Heart right ventricle (tissue), 16 donors: Measurements from ENCODE around the gene PARG. TPM values are rescaled to one million over a fixed set of nuclear protein-coding genes. Genes with fewer than 3 reads are reported as not detected.

Experiments used
- ATAC-seq, 8 donors: fragments of 200-7000 bp; cut with Tn5 transposase; one replicate each; pipeline ENCODE4 v1.9.1; 2020; ENCODE audit warnings: mild to moderate bottlenecking in 8 of 8, moderate library complexity in 8 of 8, moderate number of reproducible peaks in 1 of 8
- DNase-seq, 2 donors: peaks; one replicate each; pipeline ENCODE4 v3.0.0-alpha.2; 2020
- H3K27ac ChIP-seq, 10 donors: fragments of 200-600 bp; sonication (generic) in 2 of 10; one replicate each; pipeline versions ENCODE4 v1.5.0 to v1.8.0; 2020 to 2022; ENCODE audit warnings: mild to moderate bottlenecking in 3 of 10
- H3K27me3 ChIP-seq, 7 donors: fragments of 200-600 bp; one replicate each; pipeline ENCODE4 v1.8.0; 2021 to 2022; ENCODE audit warnings: mild to moderate bottlenecking in 2 of 7
- H3K36me3 ChIP-seq, 9 donors: fragments of 200-600 bp; sonication (generic) in 1 of 9; one replicate each; pipeline versions ENCODE4 v1.5.0 to v1.8.0; 2020 to 2022; ENCODE audit warnings: mild to moderate bottlenecking in 2 of 9
- H3K4me1 ChIP-seq, 9 donors: fragments of 200-600 bp; sonication (generic) in 1 of 9; one replicate each; pipeline versions ENCODE4 v1.5.0 to v1.8.0; 2020 to 2022; ENCODE audit warnings: mild to moderate bottlenecking in 4 of 9
- H3K4me3 ChIP-seq, 10 donors: fragments of 200-600 bp; sonication (generic) in 2 of 10; one replicate each; pipeline versions ENCODE4 v1.5.0 to v1.8.0; 2020 to 2022; ENCODE audit warnings: mild to moderate bottlenecking in 7 of 10, moderate library complexity in 2 of 10
- H3K9me3 ChIP-seq, 11 donors: fragments of 200-600 bp in 10 of 11; sonication (generic) in 2 of 11; one replicate each; pipeline versions ENCODE4 v1.5.0 to v1.8.0; 2013 to 2022; ENCODE audit warnings: mild to moderate bottlenecking in 2 of 11, control low read depth in 1 of 11, moderate library complexity in 1 of 11
- CTCF ChIP-seq, 9 donors: fragments of 200-600 bp; sonication (generic) in 2 of 9; IDR thresholded peaks; one replicate each; pipeline versions ENCODE4 v1.5.0 to v1.8.0; 2021 to 2022; ENCODE audit warnings: antibody characterized with exemption in 9 of 9, mild to moderate bottlenecking in 5 of 9, moderate library complexity in 1 of 9
- WGBS, 2 donors: extraction: QIAGEN DNeasy Blood & Tissue Kit; methylation state at CpG; one replicate each; pipeline ENCODE4 v1.1.7; 2013; ENCODE audit warnings: inconsistent platforms in 1 of 2; 5-methylcytosine and 5-hydroxymethylcytosine counted together
- intact Hi-C, 10 donors: fragments of 100-400 bp; cut with DNase I; formaldehyde crosslinking; loops; one replicate each; pipeline versions ENCODE4 v1.11.1 to v1.14.2; 2022
- polyA plus RNA-seq, 2 donors: library from polyadenylated mRNA; stranded (reverse); fragments of 200-250 nt; gene quantifications; one replicate each; pipeline ENCODE4 v1.2.3, GENCODE V29; 2013
- total RNA-seq, 10 donors: library from RNA; stranded (reverse); fragmentation: NEBNext Ultra II Directional in 3 of 10; extraction: Animal tissue kit (Norgen Biotek cat#: 25700) in 3 of 10; gene quantifications; one replicate each; pipeline versions ENCODE4 v1.2.1 to v1.2.4, GENCODE V29; 2021 to 2023
- donor health status: Arrhythmogenic right ventricular cardiomyopathy.
- donor health status: ischemic (EF 13 %, LVEDD 7.1; RV severe dilation, severe dysfunction).
- donor health status: healthy with polysubstance abuse.
- donor health status: DM: no; HTN: yes; CAD: no.
- donor health status: DM: no; HTN: no; CAD: no.
- donor health status: ischemic (EF 25% LVEDD 6.9; RV normal size, moderate dysfunction).
- donor health status: ischemic (EF 25% LVEDD 5.7; RV mildly dilated, moderate dysfunction).
- donor health status: healthy.
- donor health status: DM: yes; HTN: yes; CAD: no.
- donor health status: Ischemic cardiomyopathy.
- donor health status: ischemic (EF 35%, LVEDD 5.7; RV mildly dilated, moderate dysfunction).
- donor health status: nonischemic (EF 11% LVEDD 7.7; RV severe dilation, severe dysfunction).
- donor health status: DM: yes; HTN: yes; CAD: no.
- donor health status: PGD.
- donor health status: ischemic (EF 29% LVEDD 5.4; RV normal size, mild dysfunction).
- donor health status: nonischemic (EF 23%, LVEDD 6.1; RV moderate dilation, normal function).

PARG gene
- total and polyA plus RNA-seq, 12 donors, result 4.3 to 35.8 (median 27.6) TPM

GRCh38 chr10:49830016-49830415, 111.8 kb downstream of the PARG start:
- Histone ChIP-seq H3K4me3 (no peak overlapping the region), H3K9me3 (no peaks in the 10 kb centered on the region), H3K27me3 (no peaks in the 10 kb centered on the region), H3K27ac (no peak overlapping the region), H3K4me1 (no peaks in the 10 kb centered on the region), H3K36me3 (peaks cover 0 to 81% (median 5%) of the 10 kb centered on the region in 9 donors)
- ATAC-seq, result no peak
- no peak for TF ChIP-seq CTCF (IDR thresholded peaks at IDR 0.05)
- DNase-seq, result no peak
- intact Hi-C loops, result no loop called here
- 84% methylated on average over 3 of the region's 3 CpGs for WGBS, 2 donors

- ATAC-seq (no peak), DNase-seq (no peak)
- Histone ChIP-seq H3K4me3 (no peak overlapping the region), H3K36me3 (peaks cover 0 to 75% (median 5%) of the 10 kb centered on the region in 9 donors), H3K4me1 (peaks cover 0 to 3% (median 0%) of the 10 kb centered on the region in 9 donors), H3K27me3 (no peaks in the 10 kb centered on the region), H3K9me3 (no peaks in the 10 kb centered on the region), H3K27ac (no peak overlapping the region)
- WGBS, 2 donors, result 86 to 97% methylated on average over 3 of the region's 3 CpGs
- intact Hi-C loops, result no loop called here
- no peak for TF ChIP-seq CTCF (IDR thresholded peaks at IDR 0.05)
Observed at GRCh38 chr10:49827297-49827696, 114.5 kb downstream of the PARG start.

GRCh38 chr10:49819234-49819958, 122.4 kb downstream of the PARG start:
- ATAC-seq (no peak), DNase-seq (no peak)
- Histone ChIP-seq H3K4me3 (no peak overlapping the region), H3K9me3 (no peaks in the 10 kb centered on the region), H3K27ac (no peak overlapping the region), H3K36me3 (peaks cover 0 to 69% (median 18%) of the 10 kb centered on the region in 9 donors), H3K27me3 (no peaks in the 10 kb centered on the region), H3K4me1 (peaks cover 0 to 3% (median 0%) of the 10 kb centered on the region in 9 donors)
- 84 to 86% methylated on average over 9 of the region's 9 CpGs for WGBS, 2 donors
- no peak for TF ChIP-seq CTCF (IDR thresholded peaks at IDR 0.05)
- intact Hi-C loops, result no loop called here

GRCh38 chr10:49817845-49818244, 124.0 kb downstream of the PARG start:
- H3K27ac ChIP-seq, result no peak overlapping the region
- intact Hi-C loops, result no loop called here
- peaks cover 0 to 2% (median 0%) of the 10 kb centered on the region in 11 donors for H3K9me3 ChIP-seq
- DNase-seq, result peak in 1 of 2 donors; percentile 7
- WGBS, 2 donors, result 67 to 69% methylated on average over 5 of the region's 5 CpGs
- H3K4me3 ChIP-seq, result no peak overlapping the region
- no peak for TF ChIP-seq CTCF (IDR thresholded peaks at IDR 0.05)
- peaks cover 0 to 69% (median 18%) of the 10 kb centered on the region in 9 donors for H3K36me3 ChIP-seq
- no peaks in the 10 kb centered on the region for H3K27me3 ChIP-seq
- no peaks in the 10 kb centered on the region for H3K4me1 ChIP-seq
- ATAC-seq, result no peak
